ENCODE measurements around the gene TSPAN9.

TSPAN9 gene

GRCh38 chr12:3275171-3276041 lies 198.2 kb downstream of the TSPAN9 start:
- DNase-seq (ENCODE audit: low read depth) = peak; percentile 50

GRCh38 chr12:3276226-3276625 lies 199.0 kb downstream of the TSPAN9 start:
- no peak for DNase-seq (ENCODE audit: low read depth)

- no peak for DNase-seq (ENCODE audit: low read depth)
Measured at GRCh38 chr12:3277306-3277943, 200.2 kb downstream of the TSPAN9 start.

GRCh38 chr12:3278681-3279414 lies 201.7 kb downstream of the TSPAN9 start:
- DNase-seq (ENCODE audit: low read depth) = no peak

- DNase-seq (ENCODE audit: low read depth) = no peak
Measured at GRCh38 chr12:3279415-3279780, 202.2 kb downstream of the TSPAN9 start.

GRCh38 chr12:3279832-3280231 lies 202.7 kb downstream of the TSPAN9 start:
- no peak for DNase-seq (ENCODE audit: low read depth)

GRCh38 chr12:3280967-3281366 lies 203.8 kb downstream of the TSPAN9 start:
- DNase-seq (ENCODE audit: low read depth) = no peak

- no peak for DNase-seq (ENCODE audit: low read depth)
Measured at GRCh38 chr12:3281588-3282383, 204.6 kb downstream of the TSPAN9 start.

- no peak for DNase-seq (ENCODE audit: low read depth)
Measured at GRCh38 chr12:3282384-3282670, 205.1 kb downstream of the TSPAN9 start.

GRCh38 chr12:3283137-3283680 lies 206.0 kb downstream of the TSPAN9 start:
- no peak for DNase-seq (ENCODE audit: low read depth)

- no peak for DNase-seq (ENCODE audit: low read depth)
Measured at GRCh38 chr12:3284405-3284804, 207.2 kb downstream of the TSPAN9 start.

GRCh38 chr12:3285570-3285969 lies 208.4 kb downstream of the TSPAN9 start:
- DNase-seq (ENCODE audit: low read depth) = no peak

- no peak for DNase-seq (ENCODE audit: low read depth)
Measured at GRCh38 chr12:3288690-3289089, 211.5 kb downstream of the TSPAN9 start.

GRCh38 chr12:3289702-3290101 lies 212.5 kb downstream of the TSPAN9 start:
- DNase-seq (ENCODE audit: low read depth) = no peak

- no peak for DNase-seq (ENCODE audit: low read depth)
Measured at GRCh38 chr12:3291939-3292338, 214.8 kb downstream of the TSPAN9 start.

GRCh38 chr12:3292677-3293412 lies 215.7 kb downstream of the TSPAN9 start:
- DNase-seq (ENCODE audit: low read depth) = no peak

GRCh38 chr12:3293446-3294161 lies 216.4 kb downstream of the TSPAN9 start:
- DNase-seq (ENCODE audit: low read depth) = peak; percentile 21

GRCh38 chr12:3294481-3294911 lies 217.3 kb downstream of the TSPAN9 start:
- no peak for DNase-seq (ENCODE audit: low read depth)

- DNase-seq (ENCODE audit: low read depth) = no peak
Measured at GRCh38 chr12:3295225-3295624, 218.0 kb downstream of the TSPAN9 start.

- DNase-seq (ENCODE audit: low read depth) = peak; percentile 10
Measured at GRCh38 chr12:3295646-3296408, 218.6 kb downstream of the TSPAN9 start.
